A549 (cell line): Measurements from ENCODE around the gene TRABD2B.

Experiments
- BHLHE40 ChIP-seq: IDR thresholded peaks from 2 replicates; pipeline ENCODE4 v1.6.1; 2012; ENCODE audit warnings: low read depth, low read length, inconsistent platforms
- TF ChIP-seq, protein P1 (sequence below): IDR thresholded peaks from 2 replicates; pipeline ENCODE4 v1.6.1; 2012

DNA sequence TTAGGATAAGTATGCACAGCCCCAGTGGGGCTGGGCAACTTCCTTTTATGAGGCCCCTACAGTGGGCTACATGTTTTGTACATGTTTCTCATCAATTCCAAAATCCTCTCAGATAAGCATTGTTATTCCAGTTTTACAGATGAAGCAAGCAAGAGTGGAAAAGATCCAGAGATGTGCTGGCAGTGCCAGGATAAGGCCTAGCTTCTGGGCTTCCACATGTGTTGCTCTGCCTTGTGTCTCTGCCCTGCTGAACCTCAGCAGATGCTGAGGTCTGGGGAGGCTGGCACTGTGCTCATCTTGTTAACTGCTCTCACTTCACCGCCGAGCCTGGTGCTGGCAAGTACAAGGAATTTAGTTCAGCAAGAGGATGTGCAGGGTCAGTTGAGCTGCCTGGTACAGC, 202.1 kb downstream of the TRABD2B start:
- no peak for TF ChIP-seq BHLHE40
- TF ChIP-seq, protein P1, sequence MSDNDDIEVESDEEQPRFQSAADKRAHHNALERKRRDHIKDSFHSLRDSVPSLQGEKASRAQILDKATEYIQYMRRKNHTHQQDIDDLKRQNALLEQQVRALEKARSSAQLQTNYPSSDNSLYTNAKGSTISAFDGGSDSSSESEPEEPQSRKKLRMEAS, result no peak
